Activated naive CD8-positive, alpha-beta T cell treated with anti-CD3 and anti-CD28 coated beads for 36 hours (primary cell): Measurements from ENCODE around the gene ME3. TPM values are rescaled to one million over a fixed set of nuclear protein-coding genes. Genes with fewer than 3 reads are reported as not detected.

ENCODE experiments used
- DNase-seq: peaks from one replicate; pipeline ENCODE4 v3.0.0; 2021
- H3K27ac Mint-ChIP-seq: one replicate; pipeline ENCODE4 v1.8.0; 2022; ENCODE audit warnings: mild to moderate bottlenecking, moderate library complexity, mixed read lengths
- H3K27me3 Mint-ChIP-seq: one replicate; pipeline ENCODE4 v1.8.0; 2022; ENCODE audit warnings: mild to moderate bottlenecking, mixed read lengths
- H3K36me3 Mint-ChIP-seq: one replicate; pipeline ENCODE4 v1.8.0; 2021; ENCODE audit warnings: mild to moderate bottlenecking, mixed read lengths
- H3K4me1 Mint-ChIP-seq: one replicate; pipeline ENCODE4 v1.8.0; 2021; ENCODE audit warnings: mixed read lengths
- H3K4me3 Mint-ChIP-seq: one replicate; pipeline ENCODE4 v1.8.0; 2022; ENCODE audit warnings: mild to moderate bottlenecking, moderate library complexity, mixed read lengths
- H3K9me3 Mint-ChIP-seq: one replicate; pipeline ENCODE4 v1.8.0; 2022; ENCODE audit warnings: mixed read lengths
- total RNA-seq, 2 experiments: library from RNA; stranded (reverse); gene quantifications; one replicate each; pipeline ENCODE4 v1.2.3, GENCODE V29; 2021

The ME3 gene
- total RNA-seq, 2 experiments from 2014 or later = 3.8 to 4.8 TPM

- Mint-ChIP-seq H3K27ac (no peak overlapping the region), H3K9me3 (no peaks in the 10 kb centered on the region), H3K4me1 (peaks cover 2% of the 10 kb centered on the region), H3K36me3 (no peaks in the 10 kb centered on the region), H3K4me3 (no peak overlapping the region), H3K27me3 (peaks cover 4% of the 10 kb centered on the region)
- no peak for DNase-seq
Measured at GRCh38 chr11:86678823-86679222, 6.4 kb upstream of the ME3 start.

DNA sequence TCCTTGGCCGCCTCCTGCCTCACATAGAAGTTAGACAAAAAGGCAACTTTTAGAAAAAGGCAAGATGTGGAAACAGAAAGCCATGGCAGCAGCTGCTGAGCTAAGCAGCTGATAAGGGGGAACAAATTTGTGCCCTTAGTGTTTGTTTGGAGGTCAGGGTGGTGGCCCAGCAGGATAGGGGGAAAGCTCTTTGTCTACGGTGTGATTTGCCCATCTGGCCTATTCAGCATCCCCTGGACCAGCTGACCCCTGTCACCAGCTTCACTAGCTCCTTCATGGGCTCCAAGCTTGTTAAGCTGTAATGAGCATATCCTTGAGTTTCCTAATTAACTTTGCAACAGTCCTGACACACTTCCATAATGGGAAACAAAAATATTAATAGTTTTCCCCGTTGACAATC, 5.9 kb upstream of the ME3 start:
- Mint-ChIP-seq H3K4me3 (no peak overlapping the region), H3K9me3 (no peaks in the 10 kb centered on the region), H3K27me3 (peaks cover 9% of the 10 kb centered on the region), H3K27ac (no peak overlapping the region), H3K36me3 (no peaks in the 10 kb centered on the region), H3K4me1 (peaks cover 2% of the 10 kb centered on the region)
- DNase-seq = no peak

DNA sequence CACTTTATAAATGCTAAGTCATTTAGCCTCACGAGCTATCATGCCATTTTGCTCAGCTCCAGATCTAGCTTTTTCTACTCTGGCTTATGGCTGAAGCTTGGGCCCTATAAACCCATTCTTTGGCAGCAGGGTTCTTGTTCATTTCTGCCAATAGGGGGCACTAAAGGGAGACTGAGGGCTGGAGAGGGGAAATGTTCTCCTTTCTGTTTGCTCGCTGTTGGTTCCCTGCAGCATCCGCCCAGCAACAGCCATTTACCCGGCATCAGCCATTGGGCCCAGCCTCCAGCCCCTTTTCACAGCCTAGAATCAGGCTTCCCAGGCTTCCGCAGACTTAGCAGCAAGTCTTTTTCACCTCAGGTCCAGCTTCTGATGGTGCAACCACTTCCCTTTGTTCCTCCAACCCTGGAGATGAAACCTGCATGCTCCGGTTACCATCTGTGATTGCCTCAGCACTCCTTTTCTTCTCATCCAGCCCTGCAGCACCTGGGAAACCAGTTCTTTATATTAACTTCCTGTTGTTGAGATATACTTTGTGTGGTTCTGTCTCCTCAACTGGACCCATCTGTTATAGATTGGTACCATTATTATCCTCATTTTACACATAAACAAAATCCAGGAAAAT, 4.2 kb upstream of the ME3 start:
- H3K27ac Mint-ChIP-seq = no peak overlapping the region
- no peaks in the 10 kb centered on the region for H3K9me3 Mint-ChIP-seq
- H3K4me3 Mint-ChIP-seq = no peak overlapping the region
- DNase-seq = no peak
- H3K27me3 Mint-ChIP-seq = peaks cover 20% of the 10 kb centered on the region
- peaks cover 2% of the 10 kb centered on the region for H3K36me3 Mint-ChIP-seq
- H3K4me1 Mint-ChIP-seq = peaks cover 2% of the 10 kb centered on the region

DNA sequence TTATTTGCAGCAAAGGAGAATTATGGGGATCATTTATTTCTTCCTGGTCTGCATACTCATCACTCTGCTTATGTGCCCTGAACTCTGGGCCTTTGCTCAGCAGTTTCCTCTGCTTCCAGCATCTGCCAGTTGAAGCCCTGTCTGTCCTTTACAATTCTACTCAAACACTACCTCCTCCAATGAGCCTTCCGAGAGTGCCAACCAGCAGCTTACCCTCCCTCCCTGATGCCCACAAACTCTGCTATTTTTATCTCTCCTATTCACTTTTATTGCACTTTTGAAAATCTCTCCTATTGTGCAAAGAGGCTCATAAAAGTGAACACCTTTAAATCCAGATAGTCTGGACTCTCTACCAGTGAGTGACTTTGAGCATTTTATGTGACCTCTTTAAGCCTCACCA, 3.6 kb upstream of the ME3 start:
- Mint-ChIP-seq H3K9me3 (no peaks in the 10 kb centered on the region), H3K36me3 (peaks cover 2% of the 10 kb centered on the region), H3K27ac (no peak overlapping the region), H3K4me3 (no peak overlapping the region), H3K4me1 (peaks cover 6% of the 10 kb centered on the region), H3K27me3 (peaks cover 27% of the 10 kb centered on the region)
- DNase-seq = no peak

GRCh38 chr11:86675017-86675416, 2.6 kb upstream of the ME3 start:
- no peak overlapping the region for H3K4me3 Mint-ChIP-seq
- H3K36me3 Mint-ChIP-seq = peaks cover 2% of the 10 kb centered on the region
- no peak for DNase-seq
- no peak overlapping the region for H3K27ac Mint-ChIP-seq
- H3K9me3 Mint-ChIP-seq = no peaks in the 10 kb centered on the region
- H3K27me3 Mint-ChIP-seq = peaks cover 36% of the 10 kb centered on the region
- H3K4me1 Mint-ChIP-seq = peaks cover 7% of the 10 kb centered on the region

DNA sequence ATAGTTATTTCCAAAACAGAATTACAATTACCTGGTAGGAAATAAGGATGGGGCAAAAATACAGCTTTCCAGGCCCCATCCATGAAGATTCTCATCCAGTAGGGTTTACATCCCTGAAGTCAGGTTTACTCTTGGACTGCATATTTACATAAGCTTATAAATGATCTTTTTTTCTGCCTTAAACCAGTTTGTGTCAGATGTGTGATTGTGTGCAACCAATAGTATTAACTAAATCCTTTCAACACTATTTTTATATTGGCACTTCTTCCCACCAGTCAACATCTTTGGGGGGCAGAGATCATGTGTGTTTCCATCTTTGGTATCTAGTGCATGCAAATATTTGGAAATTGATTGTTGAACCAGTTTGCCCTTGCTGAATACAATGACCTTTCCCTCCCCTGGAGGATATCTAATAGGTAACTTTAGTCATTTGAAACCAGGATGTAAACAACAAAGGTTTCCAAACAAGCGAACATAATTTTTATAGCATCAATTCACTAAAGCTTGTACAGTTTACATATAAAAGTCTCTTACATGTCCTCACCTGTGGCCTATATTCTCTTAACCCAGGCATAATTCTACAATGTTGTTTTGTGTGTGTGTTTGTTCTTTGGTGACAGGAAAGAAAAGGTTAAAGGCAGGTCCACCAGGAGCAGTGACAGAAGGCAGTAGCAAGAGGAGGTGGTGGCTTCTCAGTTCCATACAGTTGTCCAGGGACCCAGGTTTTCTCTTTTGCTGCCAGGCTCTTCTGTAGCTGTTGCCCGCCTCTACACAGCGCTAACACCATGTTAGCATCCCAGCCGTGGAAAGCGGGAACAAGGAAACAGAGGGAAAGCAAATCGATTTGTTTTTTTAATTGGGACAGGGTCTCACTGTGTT, 1.7 kb upstream of the ME3 start:
- no peak overlapping the region for H3K4me3 Mint-ChIP-seq
- DNase-seq = no peak
- peaks cover 2% of the 10 kb centered on the region for H3K36me3 Mint-ChIP-seq
- peaks cover 46% of the 10 kb centered on the region for H3K27me3 Mint-ChIP-seq
- H3K9me3 Mint-ChIP-seq = no peaks in the 10 kb centered on the region
- H3K4me1 Mint-ChIP-seq = peaks cover 9% of the 10 kb centered on the region
- no peak overlapping the region for H3K27ac Mint-ChIP-seq

DNA sequence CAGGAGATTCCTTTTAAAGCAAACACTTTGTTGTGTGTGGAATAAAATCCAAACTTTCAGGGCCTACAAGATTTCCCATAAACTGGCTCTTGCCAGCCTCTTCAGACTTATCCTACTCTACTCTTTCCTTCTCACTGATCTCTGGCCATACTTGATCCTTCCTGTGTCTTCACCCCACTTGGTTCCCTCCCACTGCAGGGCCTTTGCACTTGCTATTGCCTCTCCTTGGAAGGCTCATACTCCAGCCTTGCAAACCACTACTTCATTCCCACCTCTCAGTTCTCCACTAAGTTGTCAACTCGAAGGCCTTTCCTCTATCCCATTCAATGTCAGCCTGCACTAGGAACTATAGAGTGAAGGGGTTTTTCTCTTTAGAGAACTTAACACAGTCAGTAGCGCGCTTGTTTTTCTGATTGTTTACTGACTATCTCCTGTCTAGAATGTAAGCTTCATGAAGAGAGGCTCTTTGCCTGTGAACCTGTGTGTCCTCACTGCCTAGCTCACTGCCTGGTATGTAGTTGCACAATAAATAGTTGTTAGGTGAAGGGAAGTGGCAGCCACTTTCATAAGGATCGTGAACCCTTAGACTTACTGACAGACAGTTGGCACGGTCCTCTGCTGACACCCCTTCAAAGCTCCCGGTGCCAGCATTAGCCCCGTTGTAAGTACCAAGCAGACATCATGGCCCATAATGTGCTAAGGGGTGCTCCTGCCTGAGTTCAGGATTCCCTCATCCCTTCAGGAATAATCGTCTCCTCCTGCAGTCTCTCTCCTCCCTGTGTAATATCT, 833 bp upstream of the ME3 start:
- no peak overlapping the region for H3K4me3 Mint-ChIP-seq
- peaks cover 2% of the 10 kb centered on the region for H3K36me3 Mint-ChIP-seq
- DNase-seq = no peak
- peaks cover 54% of the 10 kb centered on the region for H3K27me3 Mint-ChIP-seq
- H3K4me1 Mint-ChIP-seq = peaks cover 9% of the 10 kb centered on the region
- no peaks in the 10 kb centered on the region for H3K9me3 Mint-ChIP-seq
- no peak overlapping the region for H3K27ac Mint-ChIP-seq

- Mint-ChIP-seq H3K36me3 (peaks cover 2% of the 10 kb centered on the region), H3K27me3 (peaks cover 59% of the 10 kb centered on the region)
Measured at GRCh38 chr11:86671531-86672006, 847 bp downstream of the ME3 start.

GRCh38 chr11:86670911-86671310, 1.5 kb downstream of the ME3 start:
- Mint-ChIP-seq H3K4me3 (peak overlapping the region; percentile 78), H3K9me3 (no peaks in the 10 kb centered on the region), H3K27me3 (peaks cover 59% of the 10 kb centered on the region), H3K4me1 (peaks cover 9% of the 10 kb centered on the region), H3K27ac (no peak overlapping the region), H3K36me3 (peaks cover 2% of the 10 kb centered on the region)
- no peak for DNase-seq

More at GRCh38 chr11:86671531-86672006, 847 bp downstream of the ME3 start:
- DNase-seq = peak; percentile 8
- Mint-ChIP-seq H3K27ac (peak overlapping the region; percentile 42), H3K4me3 (peak overlapping the region; percentile 78), H3K4me1 (peaks cover 9% of the 10 kb centered on the region), H3K9me3 (no peaks in the 10 kb centered on the region)

GRCh38 chr11:86670181-86670580, 2.2 kb downstream of the ME3 start:
- H3K9me3 Mint-ChIP-seq = no peaks in the 10 kb centered on the region

DNA sequence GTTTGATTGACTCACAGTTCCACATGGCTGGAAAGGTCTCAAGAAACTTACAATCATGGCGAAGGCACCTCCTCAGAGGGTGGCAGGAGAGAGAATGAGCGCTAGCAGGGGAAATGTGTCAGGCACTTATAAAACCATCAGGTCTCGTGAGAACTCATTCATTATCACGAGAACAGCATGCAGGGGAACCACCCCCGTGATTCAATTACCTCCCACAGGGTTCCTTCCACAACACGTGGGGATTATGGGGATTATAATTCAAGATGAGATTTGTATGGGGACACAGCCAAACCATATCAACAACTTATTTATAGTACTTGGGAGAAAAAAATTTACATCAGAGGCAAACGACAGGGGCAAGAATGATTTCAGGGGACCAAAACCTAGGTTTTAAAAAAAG, 3.0 kb downstream of the ME3 start:
- Mint-ChIP-seq H3K27ac (no peak overlapping the region), H3K9me3 (no peaks in the 10 kb centered on the region), H3K36me3 (peaks cover 2% of the 10 kb centered on the region), H3K27me3 (peaks cover 59% of the 10 kb centered on the region), H3K4me1 (peaks cover 7% of the 10 kb centered on the region), H3K4me3 (no peak overlapping the region)
- DNase-seq = no peak

More at GRCh38 chr11:86670181-86670580, 2.2 kb downstream of the ME3 start:
- H3K4me3 Mint-ChIP-seq = no peak overlapping the region
- DNase-seq = no peak
- H3K36me3 Mint-ChIP-seq = peaks cover 2% of the 10 kb centered on the region
- H3K27me3 Mint-ChIP-seq = peaks cover 59% of the 10 kb centered on the region
- H3K4me1 Mint-ChIP-seq = peaks cover 9% of the 10 kb centered on the region
- H3K27ac Mint-ChIP-seq = no peak overlapping the region

DNA sequence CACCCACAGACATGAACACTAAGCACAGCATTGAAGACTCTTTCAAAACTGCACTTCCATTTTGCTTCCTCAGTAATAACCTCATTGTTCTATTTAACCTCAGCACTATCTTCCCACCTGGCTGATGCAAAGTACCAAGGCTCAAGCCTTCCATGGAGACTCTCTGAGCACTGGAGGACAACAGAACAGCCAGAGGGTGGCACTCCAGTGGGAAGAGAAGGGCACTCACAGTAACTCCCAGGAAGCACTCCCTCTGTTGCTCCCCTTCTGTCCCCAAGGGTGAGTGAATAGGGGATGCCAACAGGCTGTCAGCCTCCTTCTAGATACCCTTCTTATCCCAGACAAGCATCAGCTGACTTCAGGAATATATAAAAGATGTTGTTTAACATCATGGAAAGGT, 3.5 kb downstream of the ME3 start:
- no peaks in the 10 kb centered on the region for H3K9me3 Mint-ChIP-seq
- H3K4me3 Mint-ChIP-seq = no peak overlapping the region
- H3K27me3 Mint-ChIP-seq = peaks cover 55% of the 10 kb centered on the region
- no peak for DNase-seq
- peaks cover 2% of the 10 kb centered on the region for H3K36me3 Mint-ChIP-seq
- peaks cover 7% of the 10 kb centered on the region for H3K4me1 Mint-ChIP-seq
- H3K27ac Mint-ChIP-seq = no peak overlapping the region

DNA sequence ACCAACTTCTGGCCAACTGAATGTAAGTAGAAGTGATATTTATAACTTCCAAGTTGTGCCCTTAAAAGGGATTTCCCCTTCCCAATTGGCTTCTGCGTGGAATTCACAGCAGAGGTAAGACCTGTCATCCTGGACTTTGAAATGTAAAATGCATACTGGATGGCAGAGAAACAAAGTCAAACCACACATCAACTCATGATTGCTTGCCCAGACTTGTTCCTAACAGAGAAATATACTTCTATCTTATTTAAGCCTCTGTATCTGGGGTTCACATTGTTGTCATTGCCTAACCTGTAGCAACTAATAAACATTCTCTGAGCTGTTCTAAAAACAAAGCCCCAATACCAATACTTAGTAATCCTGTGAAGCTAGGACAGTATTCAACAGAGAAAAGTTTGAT, 6.2 kb downstream of the ME3 start:
- Mint-ChIP-seq H3K9me3 (no peaks in the 10 kb centered on the region), H3K4me1 (peaks cover 5% of the 10 kb centered on the region), H3K36me3 (no peaks in the 10 kb centered on the region), H3K4me3 (no peak overlapping the region), H3K27ac (no peak overlapping the region), H3K27me3 (peaks cover 42% of the 10 kb centered on the region)
- no peak for DNase-seq

- Mint-ChIP-seq H3K4me1 (peaks cover under 1% of the 10 kb centered on the region), H3K4me3 (no peak overlapping the region), H3K36me3 (no peaks in the 10 kb centered on the region), H3K9me3 (no peaks in the 10 kb centered on the region), H3K27me3 (peaks cover 29% of the 10 kb centered on the region), H3K27ac (no peak overlapping the region)
- DNase-seq = no peak
Measured at GRCh38 chr11:86664930-86665329, 7.5 kb downstream of the ME3 start.

- no peak overlapping the region for H3K27ac Mint-ChIP-seq
- no peak for DNase-seq
- no peaks in the 10 kb centered on the region for H3K36me3 Mint-ChIP-seq
Measured at GRCh38 chr11:86663761-86664160, 8.7 kb downstream of the ME3 start.

More at GRCh38 chr11:86663761-86664160, 8.7 kb downstream of the ME3 start:
- peaks cover 21% of the 10 kb centered on the region for H3K27me3 Mint-ChIP-seq
- no peaks in the 10 kb centered on the region for H3K4me1 Mint-ChIP-seq
- H3K9me3 Mint-ChIP-seq = no peaks in the 10 kb centered on the region
- no peak overlapping the region for H3K4me3 Mint-ChIP-seq
